GM19452 (cell line): ENCODE results near the gene RPL37A.

Experiments
- ATAC-seq: cut with Tn5 transposase; IDR thresholded peaks from one replicate; pipeline ENCODE4 v1.9.1; 2021; ENCODE audit not compliant: unreplicated experiment

RPL37A gene

DNA sequence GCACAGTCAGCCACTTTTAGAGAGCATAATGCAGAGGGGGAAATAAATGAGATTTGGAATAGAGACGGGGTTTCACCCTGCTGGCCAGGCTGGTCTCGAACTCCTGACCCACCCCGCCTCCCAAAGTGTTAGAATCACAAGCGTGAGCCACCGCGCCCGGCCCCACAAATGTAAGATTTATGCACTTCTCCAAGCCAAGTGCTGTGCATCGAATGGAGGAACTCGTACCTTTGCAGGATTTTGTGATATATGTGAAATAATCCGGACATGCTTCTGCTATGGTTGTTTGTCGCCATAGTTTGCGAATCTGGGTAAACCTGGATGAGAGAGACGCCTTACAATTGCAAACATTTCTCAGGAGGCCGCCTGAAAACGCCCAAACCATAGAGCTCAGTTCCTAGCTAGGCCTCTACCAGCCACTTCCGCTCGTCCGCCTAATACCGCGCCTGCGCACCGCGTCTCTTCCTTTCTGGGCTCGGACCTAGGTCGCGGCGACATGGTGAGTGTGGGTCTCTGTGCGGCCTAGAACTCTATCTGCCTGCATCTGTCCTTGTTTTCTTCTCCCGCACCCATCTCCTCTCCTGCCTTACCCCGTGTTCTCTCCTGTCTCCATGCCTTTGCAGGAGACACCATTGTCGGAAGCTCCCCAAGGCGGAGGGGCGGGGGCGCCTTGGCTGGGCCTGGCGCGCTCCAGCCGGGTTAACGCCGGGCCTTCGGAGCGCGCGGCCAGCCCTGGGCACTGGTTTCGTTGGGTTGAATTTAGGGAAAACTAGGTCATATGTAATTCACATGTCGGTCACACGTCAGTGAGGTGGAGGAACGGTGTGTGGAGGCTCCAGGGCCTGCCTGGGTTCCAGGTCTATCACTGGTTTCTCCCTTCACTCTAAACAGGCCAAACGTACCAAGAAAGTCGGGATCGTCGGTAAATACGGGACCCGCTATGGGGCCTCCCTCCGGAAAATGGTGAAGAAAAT is at the start of gene RPL37A:
TSS of gene RPL37A (plus strand) at position 466 of the 974 bp plus-strand sequence. CDS start at position 497, 31 bp downstream.
- peak; percentile 89 for ATAC-seq

DNA sequence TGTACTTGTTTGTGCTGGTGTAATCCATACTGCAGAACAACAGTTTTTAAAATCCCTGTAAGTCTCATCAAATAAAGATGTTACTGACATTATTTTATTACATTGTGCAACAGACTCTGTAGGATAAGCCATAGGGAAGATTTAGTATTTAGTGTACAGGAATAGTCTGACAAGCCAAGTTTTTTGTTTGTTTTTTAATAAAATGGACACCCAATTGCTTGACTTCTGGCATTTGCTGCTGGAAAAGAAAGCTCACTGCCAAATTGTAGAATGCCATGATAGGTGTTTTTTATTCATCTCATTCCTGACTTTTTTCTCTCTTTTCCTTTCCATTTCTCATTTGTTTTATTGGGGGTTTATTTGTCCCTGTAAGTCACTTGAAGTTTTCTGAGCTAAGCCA is 48.3 kb upstream of the RPL37A start:
- no peak for ATAC-seq

DNA sequence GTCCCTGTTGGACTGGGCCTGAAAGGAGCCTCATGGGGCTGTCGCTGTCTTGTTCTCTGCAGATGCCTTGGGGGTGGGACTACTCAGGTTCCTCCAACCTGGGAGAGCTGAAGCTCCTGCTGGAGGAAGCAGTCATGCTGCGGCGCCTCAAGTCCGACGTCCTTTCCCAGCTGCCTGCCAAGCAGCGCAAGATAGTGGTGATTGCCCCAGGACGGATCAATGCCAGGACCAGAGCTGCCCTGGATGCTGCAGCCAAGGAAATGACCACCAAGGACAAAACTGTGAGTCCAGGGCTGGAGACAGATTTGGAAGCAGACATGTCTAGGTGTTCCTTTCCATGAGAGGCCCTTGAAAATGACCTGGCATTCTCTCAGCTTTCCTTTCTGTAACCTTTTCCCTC is 47.9 kb upstream of the RPL37A start:
- ATAC-seq = no peak

GRCh38 chr2:216453955-216454614 is 44.6 kb upstream of the RPL37A start:
- ATAC-seq = no peak

DNA sequence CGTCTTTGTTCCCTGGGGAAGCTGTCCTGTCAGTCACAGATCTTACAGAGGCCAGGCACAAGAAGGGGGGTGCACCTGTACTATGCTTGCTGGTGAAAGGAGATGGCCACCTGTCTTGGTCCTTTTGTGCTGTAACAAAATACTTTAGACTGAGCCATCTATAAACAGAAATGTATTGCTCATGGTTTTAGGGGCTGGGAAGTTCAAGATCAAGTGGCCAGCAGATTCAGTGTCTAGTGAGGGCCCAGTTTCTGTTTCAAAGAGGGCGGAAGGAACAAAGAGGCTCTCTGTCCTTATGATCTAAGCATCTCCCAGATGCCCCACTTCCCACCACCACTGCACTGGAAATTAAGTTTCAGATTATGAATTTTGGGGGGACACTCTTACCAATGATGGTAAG is 35.5 kb upstream of the RPL37A start:
- no peak for ATAC-seq

- ATAC-seq = no peak
These were observed 34.4 kb upstream of the RPL37A start for GRCh38 chr2:216464104-216464720.

- no peak for ATAC-seq
These were observed 33.0 kb upstream of the RPL37A start for GRCh38 chr2:216465579-216466195.

DNA sequence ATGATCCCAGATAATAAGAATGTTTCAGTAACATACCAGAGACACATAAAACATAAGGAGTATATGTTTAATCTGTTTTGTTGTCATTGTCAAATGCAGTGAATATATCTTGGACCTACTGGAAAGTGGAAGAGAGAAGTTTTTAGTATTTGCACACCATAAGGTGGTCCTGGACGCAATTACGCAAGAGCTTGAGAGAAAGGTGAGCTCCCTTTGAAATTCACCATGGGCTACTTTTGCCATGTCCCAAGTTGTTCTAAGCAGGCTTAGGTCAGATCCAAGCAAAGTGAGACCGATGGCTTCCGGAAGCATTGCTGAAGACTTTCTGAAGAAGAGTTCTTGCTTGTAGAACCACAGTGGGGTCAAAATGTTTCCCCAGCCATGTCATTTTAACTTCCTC is 30.8 kb upstream of the RPL37A start:
- ATAC-seq = no peak

GRCh38 chr2:216469661-216470060 is 29.0 kb upstream of the RPL37A start:
- ATAC-seq = no peak

DNA sequence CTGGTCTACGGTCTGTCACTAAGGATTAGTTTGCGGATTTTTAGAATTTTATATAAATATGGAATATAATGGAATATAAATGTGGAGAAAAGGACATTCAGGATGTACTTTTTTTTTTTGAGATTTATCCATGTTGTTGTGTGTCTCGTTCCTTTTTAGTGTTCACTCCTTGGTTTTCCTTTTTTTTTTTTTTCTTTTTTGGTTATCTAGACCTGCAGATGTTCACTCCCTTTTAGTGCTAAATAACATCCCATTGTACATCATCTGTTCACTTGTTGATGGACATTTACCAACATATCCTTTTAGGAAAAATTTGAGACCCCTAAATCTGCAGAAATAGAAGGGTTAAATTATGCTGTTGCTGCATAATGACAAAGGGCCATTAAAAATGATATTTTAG is 25.5 kb upstream of the RPL37A start:
- ATAC-seq = no peak

DNA sequence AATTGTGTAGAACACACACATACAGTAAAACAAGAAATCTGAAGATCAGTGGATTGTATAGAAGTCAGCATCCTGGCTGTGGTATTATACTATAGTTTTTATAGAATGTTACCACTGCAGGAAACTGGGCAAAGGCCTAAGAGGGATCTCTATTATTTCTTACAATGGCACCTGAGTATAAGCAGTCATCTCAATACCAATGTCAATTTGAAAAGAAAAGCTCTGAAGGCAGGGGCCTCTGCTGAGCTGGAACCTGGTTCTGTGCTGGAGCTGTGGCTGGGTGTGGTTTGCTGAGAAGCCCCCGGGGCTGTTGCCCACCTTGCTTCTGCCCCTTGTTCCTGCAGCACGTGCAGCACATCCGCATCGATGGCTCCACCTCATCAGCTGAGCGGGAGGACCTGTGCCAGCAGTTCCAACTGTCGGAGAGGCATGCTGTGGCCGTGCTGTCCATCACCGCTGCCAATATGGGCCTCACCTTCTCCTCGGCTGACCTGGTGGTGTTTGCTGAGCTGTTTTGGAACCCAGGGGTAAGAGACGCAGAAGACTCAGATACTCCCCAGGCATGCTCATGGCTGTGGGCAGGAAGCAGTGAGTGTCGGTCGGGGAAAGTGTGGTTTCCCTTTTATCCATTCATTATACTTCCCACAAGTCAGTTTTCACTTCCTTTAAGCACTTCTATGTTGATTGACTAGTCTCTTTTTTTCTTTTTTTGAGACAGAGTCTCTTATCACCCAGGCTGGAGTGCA is 23.5 kb upstream of the RPL37A start:
- peak; percentile 65 for ATAC-seq

DNA sequence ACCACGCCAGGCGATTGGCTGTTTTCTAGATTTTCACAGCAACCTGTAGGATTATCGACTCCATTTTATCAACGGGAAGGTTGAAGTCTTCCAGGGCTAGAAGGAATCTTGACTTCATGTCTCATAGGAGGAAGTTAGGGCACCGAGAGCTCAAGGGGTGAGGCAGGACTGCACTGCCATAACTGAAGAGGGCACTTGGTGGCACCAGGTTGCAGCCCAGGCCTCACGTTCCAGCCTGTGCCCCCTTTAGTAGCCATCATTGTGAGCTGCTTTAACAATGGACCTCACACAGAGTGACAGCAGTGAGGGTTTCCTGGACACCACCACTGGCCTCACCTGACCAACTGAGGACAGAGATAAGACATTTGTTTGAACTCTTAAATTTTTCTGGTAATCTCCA is 22.9 kb upstream of the RPL37A start:
- ATAC-seq = no peak

- ATAC-seq = no peak
These were observed 21.2 kb upstream of the RPL37A start for GRCh38 chr2:216477283-216478035.

- no peak for ATAC-seq
These were observed 20.5 kb upstream of the RPL37A start for GRCh38 chr2:216478151-216478550.

- no peak for ATAC-seq
These were observed 19.9 kb upstream of the RPL37A start for GRCh38 chr2:216478791-216479190.

DNA sequence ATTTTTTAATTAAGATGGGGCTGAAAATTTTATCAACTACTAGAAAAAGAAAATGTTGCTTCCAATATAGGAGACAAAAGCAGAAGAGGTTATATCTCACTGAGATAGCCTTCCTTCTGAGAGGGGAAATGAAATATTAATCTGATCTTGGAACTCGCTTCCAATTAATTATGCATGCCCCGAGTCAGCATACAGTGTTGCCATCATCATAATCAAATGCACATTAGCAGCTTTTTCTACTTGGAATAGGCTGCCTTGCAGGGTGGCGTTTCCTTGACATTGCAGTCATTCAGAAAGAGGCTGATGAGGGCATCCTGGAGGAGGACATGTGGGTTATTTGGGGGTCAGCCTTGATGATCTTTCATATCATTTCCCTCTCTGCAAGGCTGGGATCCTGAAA is 18.4 kb upstream of the RPL37A start:
- ATAC-seq = no peak

DNA sequence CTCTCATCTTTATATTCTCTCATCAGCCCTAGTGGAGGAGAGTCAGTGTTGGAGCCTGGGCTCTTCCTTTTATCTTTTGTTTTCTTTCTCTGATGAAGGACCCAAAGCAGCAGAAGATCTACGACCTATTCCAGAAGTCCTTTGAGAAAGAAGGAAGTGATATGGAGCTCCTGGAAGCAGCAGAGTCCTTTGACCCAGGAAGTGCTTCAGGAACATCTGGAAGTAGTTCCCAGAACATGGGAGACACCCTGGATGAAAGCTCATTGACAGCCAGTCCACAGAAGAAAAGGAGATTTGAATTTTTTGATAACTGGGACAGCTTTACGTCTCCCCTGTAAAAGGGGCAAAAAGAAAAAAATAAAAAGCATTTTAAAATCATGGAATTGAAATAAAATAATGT is 16.0 kb upstream of the RPL37A start:
- ATAC-seq = no peak

- ATAC-seq = no peak
These were observed 13.4 kb upstream of the RPL37A start for GRCh38 chr2:216485237-216485636.

DNA sequence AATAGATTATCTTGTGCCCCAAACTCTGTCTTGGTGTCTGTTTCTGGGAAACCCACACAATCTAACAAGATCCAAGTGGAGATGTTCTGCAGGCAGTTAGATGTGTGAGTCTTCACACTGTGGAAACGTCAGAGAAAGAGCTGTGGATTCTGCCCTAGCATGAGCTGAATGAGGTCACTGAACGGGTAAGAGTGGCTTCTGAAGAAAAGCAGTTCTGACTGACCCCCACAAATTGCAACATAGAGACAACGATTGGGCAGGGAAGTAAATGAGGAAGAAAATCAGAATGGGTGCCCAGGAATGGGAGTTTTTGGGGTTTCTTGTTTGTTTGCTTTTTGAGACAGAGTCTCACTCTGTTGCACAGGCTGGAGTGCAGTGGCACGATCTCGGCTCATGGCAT is 12.9 kb upstream of the RPL37A start:
- ATAC-seq = no peak

GRCh38 chr2:216486271-216486670 is 12.4 kb upstream of the RPL37A start:
- no peak for ATAC-seq
